HG03066 (cell line): ENCODE results near the gene PPP6R1.

Experiments
- ATAC-seq: cut with Tn5 transposase; IDR thresholded peaks from one replicate; pipeline ENCODE4 v1.9.1; 2021; ENCODE audit warnings: low read depth; ENCODE audit not compliant: unreplicated experiment

PPP6R1 gene

GRCh38 chr19:55246462-55247451 lies 12.1 kb downstream of the PPP6R1 start:
- no peak for ATAC-seq

GRCh38 chr19:55245236-55245904 lies 13.4 kb downstream of the PPP6R1 start:
- ATAC-seq, result no peak

DNA sequence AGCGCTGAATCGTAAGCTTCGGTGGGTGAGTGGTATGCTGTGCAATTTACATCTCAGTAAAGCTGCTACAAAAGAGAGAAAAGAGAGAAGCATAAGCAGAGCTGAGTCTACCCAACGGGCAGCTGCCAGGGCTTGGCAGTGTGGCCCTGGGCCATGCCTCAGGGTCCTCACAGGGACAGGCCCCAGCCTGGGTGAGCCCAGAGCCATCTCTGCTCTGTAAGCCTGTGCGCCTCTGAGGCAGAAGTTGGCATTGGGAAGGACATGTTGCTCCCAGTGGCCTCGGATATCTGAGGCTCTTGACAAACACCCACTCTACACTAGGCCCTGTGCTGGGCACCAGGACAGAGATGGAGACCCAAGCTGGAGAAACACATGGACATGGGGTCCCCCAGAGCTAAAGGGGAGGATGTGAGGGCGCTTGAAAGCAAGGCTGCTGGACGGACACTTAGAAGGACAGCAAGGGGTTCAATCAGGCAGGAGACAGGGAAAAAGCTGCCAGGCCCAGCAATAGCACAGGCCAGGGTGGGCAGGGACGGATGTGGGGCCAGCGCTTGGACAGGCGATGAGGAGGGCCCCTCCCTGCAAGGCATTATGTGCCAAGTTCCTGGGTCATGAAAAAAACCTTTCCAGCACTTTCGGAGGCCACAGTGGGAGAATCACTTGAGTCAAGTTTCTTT lies 14.7 kb downstream of the PPP6R1 start:
- no peak for ATAC-seq

DNA sequence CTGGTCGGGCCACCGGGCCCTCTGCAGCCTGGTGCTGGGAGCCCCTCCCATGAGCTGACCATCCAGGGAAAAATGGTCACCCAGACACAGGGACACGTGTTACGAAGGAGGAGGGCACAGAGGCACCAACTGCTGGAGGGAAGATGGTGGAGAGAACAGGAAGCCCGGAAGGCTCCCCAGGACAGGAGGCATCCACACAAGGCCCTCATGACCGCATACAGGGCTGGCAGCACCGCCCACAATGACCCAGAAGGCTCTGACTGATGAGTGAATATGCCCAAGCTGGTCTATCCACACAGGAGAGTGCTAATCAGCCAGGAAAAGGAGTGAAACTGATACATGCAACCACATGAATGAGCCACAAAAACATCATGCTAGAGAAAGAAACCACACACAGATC lies 16.3 kb downstream of the PPP6R1 start:
- no peak for ATAC-seq

GRCh38 chr19:55241935-55242464 lies 16.8 kb downstream of the PPP6R1 start:
- ATAC-seq, result no peak

- no peak for ATAC-seq
Measured at GRCh38 chr19:55241143-55241934, 17.5 kb downstream of the PPP6R1 start.

- no peak for ATAC-seq
Measured at GRCh38 chr19:55240713-55241020, 18.1 kb downstream of the PPP6R1 start.

DNA sequence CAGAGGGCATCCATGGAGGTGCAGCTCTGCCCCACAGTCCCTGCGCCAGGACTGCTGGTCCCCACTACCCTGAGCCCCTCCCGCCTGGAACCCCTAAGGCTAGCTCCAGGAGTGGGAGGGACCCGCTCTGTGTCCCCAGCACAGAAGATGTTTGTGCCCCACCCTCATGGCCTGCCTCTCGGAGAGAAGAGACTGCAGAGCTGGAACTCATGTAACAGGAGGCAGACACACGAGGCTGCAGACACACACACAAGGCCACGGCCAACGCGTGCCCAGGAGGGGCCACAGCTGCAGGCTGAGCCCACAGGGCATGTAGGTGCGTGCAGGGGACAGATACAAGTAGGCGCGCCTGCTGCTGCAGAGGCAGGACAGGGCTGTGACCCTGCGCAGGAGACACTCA lies 19.8 kb downstream of the PPP6R1 start:
- no peak for ATAC-seq

DNA sequence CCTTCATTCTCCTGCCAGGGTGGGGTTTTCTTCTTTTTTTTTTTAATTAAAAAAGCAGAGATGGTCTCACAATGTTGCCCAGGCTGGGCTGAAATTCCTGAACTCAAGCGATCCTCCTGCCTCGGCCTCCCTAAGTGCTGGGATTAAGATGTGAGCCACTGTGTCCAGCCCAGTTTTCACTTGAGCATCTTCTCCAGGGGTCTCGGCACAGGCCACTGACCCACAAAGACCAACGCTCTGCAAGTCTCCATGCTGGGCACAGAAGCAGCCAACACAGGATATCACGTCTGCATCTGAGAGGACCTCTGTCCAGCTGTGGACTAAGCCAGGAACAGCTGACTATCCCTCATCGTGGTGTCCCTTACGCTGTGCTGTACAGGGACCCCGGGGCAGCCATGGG lies 20.8 kb downstream of the PPP6R1 start:
- no peak for ATAC-seq

DNA sequence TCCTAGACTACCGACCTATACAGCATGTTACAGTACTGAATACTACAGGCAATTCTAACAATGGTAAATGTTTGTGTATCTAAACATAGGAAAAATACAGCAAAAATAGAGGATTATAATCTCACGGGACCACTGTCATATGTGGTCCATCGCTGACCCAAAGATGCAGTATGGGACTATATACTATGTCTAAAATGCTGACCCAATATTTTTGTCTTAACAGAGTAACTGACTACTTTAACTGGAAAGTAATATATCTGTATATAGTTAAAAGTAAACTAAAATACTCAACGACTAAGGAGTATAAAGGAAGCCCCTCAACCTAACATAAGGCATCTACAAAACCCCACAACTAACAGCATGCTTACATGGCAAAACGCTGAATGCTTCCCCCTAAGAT lies 25.8 kb downstream of the PPP6R1 start:
- no peak for ATAC-seq

GRCh38 chr19:55232286-55232602 lies 26.6 kb downstream of the PPP6R1 start:
- ATAC-seq, result no peak

- no peak for ATAC-seq
Measured at GRCh38 chr19:55231391-55232285, 27.2 kb downstream of the PPP6R1 start.

GRCh38 chr19:55230780-55231179 lies 28.0 kb downstream of the PPP6R1 start:
- no peak for ATAC-seq

GRCh38 chr19:55230329-55230728 lies 28.5 kb downstream of the PPP6R1 start:
- no peak for ATAC-seq

DNA sequence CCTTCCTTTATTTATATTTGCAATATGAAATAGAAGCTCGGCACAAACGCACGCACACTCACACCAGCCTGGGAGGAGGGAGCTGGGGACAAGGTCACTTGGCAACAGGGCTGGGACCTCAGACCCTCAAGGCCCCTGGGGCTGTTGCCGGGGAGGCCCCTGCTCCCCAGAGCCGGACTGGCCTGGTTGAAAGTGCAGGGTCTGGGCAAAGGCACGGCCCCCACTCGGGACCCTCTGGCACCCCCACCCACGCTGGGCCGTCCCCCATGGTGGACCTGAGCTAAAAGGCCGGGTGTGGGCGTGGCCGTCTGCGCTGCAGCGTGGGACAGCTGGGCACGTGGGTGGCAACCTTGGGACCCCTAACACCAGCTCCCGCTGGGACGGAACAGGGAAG lies 29.0 kb downstream of the PPP6R1 start:
- no peak for ATAC-seq

DNA sequence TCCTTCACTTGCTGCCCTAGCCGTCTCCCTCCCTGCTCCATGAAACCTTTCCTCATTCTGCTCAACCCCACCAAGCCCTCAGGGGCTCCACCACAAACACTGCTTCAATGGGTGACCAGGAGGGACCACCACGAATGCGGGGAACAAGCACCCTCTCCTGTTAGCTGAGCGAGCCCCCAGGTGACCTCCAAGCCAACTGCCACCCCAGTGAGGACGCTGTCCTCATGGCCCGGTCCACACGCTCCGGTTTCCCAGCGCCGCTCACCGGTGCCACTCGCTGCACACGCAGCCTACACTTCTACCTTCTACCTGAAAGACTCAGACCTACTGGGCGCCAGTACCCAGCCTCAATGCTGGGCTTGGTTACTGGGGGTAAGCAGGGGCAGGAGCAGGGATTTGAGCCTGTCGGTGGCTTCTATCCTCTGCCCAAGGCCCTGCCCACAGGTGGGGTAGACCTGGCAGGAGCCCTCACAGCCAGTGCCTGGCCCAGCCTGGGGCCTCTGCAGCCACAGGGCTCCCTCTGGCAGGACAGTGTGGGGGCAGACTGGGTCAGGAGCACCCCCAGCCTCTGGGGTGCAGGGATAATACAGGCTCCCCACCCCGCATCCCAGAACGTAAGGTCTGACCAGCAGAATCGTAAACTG lies 29.6 kb downstream of the PPP6R1 start:
- no peak for ATAC-seq

- no peak for ATAC-seq
Measured at GRCh38 chr19:55228403-55229031, 30.3 kb downstream of the PPP6R1 start, which contains the start of gene TMEM86B. TMEM86B (minus strand) TSS chr19:55228763; CDS start chr19:55228741, 22 bp downstream.

- ATAC-seq, result no peak
Measured at GRCh38 chr19:55228015-55228391, 30.8 kb downstream of the PPP6R1 start.
